ENCODE measurements around the gene ABCA3.
"Not testable (repeated sequence)": the region's sequence is repeated elsewhere in the genome, so short reads cannot be mapped to it uniquely, and the experiment has no call there.

ABCA3 gene

DNA sequence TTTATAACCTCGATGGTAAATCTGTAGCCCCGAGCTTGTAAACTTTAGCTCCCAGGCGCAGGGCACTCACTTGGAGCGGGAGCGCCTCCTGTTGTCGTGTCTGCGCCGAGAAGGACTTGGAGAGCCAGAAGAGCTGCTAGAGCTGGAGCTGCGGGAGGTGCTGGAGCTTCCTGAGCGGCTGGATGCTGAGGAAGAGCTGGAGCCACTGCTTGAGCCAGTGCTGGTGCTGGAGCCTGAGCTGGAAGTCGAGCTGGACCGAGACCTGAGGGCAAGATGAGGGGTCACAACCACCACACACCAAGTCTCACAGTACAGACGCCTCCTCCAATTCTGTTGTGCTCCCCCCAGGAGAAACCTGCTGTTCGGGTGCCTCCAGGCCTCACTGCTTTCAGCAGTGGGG lies 77.5 kb downstream of the ABCA3 start:
- in situ Hi-C loops (cut with MboI; ENCODE audit: low sequenced_read_pairs) = not testable (repeated sequence)

DNA sequence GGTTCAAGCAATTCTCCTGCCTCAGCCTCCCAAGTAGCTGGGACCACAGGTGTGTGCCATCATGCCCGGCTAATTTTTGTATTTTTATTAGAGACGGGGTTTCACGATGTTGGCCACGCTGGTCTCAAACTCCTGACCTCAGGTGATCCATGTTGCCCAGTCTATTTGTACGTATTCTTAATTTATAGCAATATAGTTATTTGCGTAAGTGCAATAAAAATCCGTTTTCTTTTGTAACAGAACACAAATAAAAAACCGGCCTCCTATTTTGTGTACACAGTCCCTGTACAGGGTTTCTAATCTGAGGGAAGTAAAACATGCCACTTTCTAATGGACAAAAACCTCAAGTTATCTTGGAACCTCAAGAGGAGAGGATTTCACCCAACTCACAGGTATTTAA lies 80.3 kb downstream of the ABCA3 start:
- in situ Hi-C loops (cut with MboI; ENCODE audit: low sequenced_read_pairs) = no loop called here

DNA sequence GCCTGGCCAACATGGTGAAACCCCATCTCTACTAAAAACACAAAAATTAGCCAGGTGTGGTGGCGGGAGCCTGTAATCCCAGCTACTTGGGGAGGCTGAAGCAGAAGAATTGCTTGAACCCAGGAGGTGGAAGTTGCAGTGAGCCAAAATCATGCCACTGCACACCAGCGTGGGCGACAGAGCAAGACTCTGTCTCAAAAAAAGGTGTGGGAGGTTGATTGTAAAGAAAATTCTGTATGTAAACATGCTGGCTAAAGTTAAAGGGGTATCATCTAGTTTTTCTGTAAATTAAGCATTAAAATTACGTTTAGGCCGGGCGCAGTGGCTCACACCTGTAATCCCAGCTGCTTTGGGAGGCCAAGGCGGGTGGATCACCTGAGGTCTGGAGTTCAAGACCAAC lies 82.0 kb downstream of the ABCA3 start:
- in situ Hi-C loops (cut with MboI; ENCODE audit: low sequenced_read_pairs) = not testable (repeated sequence)

DNA sequence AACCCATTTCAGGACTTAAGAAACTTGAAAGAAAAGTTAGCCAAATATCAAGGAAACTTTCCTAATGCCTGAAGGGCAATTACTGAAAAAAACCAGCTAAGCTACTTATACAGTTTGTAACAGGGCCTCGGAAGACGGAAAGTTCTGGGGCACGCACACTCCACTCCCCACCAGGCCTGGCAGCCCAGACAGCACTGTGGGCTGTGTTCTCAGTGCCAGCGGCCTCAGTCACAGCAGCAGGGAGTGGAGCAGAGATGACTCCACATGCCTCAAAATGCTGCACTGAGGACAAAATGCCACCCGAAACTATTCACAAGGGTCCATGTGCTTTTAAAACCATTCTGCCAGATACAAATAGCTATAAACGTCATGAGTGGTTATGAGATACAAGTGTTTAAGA lies 82.8 kb downstream of the ABCA3 start:
- in situ Hi-C loops (cut with MboI; ENCODE audit: low sequenced_read_pairs) = no loop called here

DNA sequence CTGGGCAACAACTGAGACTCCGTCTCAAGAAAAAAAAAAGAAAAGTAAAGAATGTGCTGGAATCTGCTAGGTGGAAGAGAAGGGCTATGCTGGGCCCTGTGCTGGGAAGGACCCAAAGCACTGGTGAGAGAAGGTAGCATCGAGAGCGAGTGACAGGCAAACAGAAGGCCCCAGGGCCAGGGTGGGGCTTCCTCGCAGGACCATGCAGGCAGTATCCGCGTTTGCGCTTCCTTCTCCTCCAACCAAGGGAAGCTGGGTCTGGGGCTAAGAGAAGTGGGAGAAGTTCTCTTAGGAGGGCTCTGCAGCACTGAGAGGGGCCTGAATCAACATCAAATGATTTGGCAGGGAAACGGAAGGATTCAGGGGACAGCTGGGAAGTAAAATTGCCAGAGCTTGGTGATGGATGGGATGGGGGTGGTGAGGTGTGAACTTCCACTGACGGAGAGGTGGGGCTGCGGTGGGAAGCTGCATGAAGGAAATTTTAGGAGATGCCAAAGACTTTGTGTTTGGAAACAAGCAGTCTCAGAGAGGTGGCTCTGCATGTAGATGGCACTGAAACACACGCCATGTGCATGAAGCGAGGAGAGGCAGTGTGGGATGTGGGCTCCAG lies 83.9 kb downstream of the ABCA3 start:
- in situ Hi-C loops (cut with MboI; ENCODE audit: low sequenced_read_pairs) = no loop called here

DNA sequence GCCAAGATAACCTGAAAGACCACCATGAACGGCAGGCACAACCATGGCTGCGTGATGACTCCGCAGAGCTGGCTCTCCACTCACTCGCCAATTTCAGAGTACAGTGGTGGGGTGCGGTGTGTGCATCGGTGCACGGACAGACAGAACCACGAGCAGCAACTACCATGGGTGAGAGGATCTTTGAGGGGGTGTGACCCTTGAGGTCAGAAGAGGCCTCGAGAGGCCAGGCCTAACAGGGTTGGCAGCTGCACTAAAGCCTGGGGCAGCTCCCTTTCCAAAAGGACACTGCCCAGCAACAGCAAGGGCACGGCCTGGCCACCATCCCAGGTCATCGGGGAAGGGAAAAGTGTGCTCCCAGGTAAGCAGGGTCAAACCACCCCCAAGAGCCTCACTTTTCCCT lies 87.2 kb downstream of the ABCA3 start:
- in situ Hi-C loops (cut with MboI; ENCODE audit: low sequenced_read_pairs) = no loop called here

DNA sequence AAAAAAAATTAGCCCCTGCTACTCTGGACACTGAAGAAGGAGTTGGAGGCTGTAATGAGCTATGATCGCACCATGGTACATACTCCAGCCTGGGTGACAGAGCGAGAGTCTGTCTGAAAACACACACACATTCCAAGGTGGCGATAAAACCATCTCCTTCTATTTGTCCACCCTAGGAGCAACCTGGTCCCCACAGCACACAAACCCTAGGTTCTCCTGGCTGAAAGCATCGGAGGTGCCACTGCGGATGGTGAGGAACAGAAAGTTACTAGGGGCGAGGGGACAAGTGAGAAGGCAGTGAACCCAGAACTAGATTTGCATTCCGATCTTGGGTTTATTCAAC lies 87.8 kb downstream of the ABCA3 start:
- in situ Hi-C loops (cut with MboI; ENCODE audit: low sequenced_read_pairs) = no loop called here

DNA sequence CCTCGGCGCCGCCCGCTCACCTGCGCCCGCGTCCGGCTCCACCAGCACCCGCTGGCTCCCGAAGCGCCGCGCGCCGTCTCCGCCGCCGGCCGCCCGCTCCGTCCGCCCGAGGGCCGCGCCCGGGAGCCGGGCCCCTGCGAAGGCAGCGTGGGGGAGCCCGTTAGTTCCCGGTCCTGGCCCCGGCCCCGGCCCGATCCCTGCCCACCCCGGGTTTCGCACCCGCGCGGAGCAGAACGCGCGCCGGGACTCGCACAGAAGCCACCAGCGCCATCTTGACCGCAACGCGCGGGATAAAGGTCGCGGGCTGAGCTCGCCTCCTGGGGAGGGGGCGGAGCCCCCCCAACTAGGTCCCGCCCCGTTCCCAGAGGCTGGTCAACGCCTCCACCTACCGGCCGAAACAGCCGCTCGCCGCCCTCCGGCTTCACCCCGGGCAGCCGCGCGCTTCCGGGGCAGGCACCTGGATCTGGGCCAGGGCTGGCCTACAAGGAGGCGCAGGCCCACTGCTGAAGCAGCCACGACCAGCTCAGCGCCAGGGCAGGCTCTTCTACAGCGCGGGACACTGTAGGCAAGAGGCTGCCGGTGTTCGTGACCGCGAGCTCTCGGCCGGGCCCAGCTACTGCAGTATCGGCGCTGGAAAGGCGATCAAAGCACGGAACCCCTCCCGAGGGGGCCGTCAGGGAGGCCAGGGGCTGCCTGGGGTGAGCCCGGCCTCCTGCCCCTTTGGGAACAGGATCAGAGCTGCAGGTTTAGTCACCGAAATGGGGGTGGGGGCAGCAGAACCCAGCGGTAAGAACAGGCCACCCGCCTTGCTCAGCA lies 89.0 kb downstream of the ABCA3 start, which contains the start of gene ECI1:
TSS of gene ECI1 (minus strand) at position 292 of the 816 bp plus-strand sequence. CDS start at position 271, 21 bp downstream.
- in situ Hi-C loops (cut with MboI; ENCODE audit: low sequenced_read_pairs) = no loop called here

DNA sequence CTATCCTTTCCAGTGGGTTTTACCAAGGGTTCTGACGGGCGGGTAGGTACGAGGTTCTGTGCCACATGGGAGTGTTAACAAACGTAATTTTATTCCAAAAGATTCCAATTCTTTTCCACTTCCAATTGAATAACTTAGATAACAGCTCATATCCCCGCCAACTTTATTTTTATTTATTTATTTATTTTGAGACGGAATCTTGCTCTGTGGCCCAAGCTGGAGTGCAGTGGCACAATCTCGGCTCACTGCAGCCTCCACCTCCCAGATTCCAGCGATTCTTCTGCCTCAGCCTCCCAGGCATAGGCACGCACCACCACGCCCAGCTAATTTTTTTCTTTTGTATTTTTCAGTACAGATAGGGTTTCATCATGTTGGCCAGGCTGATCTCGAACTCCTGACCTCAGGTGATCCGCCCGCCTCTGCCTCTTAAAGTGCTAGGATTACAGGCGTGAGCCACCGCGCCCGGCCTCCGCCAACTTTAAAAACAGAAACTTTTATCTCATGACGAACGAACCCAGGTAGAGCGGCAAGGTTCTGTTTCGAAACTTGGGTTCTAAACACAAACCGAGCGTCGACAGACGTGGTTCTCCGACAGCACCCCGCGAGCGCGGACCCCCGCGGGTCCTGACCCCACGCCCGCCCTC lies 89.8 kb downstream of the ABCA3 start:
- in situ Hi-C loops (cut with MboI; ENCODE audit: low sequenced_read_pairs) = no loop called here

DNA sequence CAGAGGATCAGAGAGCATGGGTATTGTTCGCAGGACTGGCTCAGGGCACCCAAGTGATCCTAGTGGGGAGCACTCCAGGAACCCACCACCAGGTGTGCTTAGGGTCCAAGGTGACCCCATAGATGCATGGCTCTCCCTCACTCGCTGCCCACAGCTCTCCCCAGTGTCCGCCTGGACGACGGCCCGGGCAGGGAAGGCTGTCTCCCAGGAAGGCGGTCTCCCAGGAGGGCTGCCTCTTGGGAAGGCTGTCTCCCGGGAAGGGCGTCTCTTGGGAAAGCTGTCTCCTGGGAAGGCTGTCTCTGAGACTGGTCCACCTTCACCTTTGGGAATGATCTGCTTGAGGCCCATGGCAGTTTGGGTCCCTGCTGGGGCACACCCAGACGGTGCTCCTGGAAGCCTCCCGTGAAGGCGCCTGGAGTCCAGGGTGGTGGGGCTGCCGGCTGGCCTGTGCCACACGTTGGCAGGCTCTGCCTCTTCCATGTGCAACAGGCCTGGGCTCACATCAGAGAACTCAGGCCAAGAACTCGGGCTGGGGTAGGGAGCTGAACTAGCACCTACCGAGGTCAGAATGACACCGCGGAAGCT lies 94.1 kb downstream of the ABCA3 start:
- in situ Hi-C loops (cut with MboI; ENCODE audit: low sequenced_read_pairs) = no loop called here

DNA sequence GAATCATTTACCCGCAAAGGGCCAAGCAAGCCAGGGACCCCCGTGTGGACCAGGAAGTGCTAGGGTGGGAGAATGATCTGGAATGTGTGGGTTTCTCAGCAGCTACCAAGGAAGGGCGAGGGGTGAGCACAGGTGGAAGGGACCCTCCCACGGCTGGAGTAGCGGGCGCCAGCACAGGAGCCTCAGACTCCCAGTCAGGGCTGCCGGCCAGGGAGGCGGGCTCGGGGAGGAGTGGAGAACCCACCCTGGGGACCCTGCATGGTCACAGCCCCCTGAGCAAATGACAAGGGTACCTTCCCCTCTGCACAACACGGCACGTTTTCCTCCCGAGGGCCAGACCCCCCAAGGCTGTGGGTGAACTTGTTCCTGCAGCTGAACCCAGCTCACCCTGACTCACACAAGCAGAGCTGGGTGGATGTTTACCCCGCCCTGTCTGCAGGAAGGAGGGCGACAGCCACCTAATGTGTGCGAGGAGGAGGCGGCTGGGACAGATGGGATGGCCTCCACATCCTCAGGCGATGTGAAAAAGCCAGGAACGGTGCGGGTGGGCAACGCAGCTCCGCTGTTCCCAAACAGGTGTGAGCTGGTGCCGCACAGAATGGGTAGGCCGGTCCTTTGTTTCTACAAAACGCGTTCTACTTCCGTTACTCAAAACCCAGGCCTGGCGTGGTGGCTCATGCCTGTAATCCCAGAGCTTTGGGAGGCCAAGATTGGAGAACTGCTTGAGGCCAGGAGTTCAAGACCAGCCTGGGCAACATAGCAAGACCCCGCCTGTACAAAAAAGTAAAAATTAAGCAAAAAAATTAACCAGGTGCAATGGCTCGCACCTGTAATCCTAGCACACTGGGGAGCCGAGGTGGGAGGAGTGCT lies 95.4 kb downstream of the ABCA3 start:
- in situ Hi-C loops (cut with MboI; ENCODE audit: low sequenced_read_pairs) = no loop called here

DNA sequence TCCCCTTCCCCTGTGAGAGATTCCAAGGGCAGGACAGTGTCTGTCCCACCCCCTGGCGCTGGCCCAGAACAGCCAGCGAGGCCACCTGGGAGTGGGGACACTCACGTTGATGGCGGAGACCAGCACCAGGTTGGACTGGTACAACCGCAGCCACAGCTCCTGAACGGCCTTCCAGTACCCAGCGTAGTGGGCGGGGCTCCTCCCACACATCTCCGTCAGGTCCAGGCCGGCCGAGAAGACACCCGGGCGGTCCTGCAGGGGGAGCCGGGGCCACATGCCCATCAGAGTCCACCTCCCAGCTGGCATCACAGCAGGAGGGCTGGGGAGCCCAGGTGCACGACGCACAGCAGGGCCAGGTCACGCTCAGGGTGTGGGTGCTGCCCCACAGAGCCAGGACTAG lies 96.2 kb downstream of the ABCA3 start:
- in situ Hi-C loops (cut with MboI; ENCODE audit: low sequenced_read_pairs) = no loop called here

DNA sequence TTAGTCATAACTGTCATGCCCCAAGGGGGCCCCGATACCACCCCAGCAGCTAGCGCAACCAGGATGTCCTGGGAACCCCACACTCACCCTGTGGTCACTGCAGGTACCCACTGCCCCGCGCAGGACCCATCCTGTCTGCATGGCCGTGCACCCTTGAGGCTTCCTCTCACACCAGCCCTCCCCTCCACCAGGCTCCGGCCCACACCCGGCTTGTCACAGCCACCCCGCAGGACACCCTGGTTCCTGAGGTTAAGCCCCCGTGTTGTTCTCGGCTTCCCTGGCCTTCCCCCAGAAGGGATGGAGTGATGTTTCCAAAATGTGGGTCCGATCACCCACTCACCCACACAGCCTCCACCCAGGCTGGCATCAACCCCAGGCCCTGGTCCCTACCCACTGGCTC lies 96.7 kb downstream of the ABCA3 start:
- in situ Hi-C loops (cut with MboI; ENCODE audit: low sequenced_read_pairs) = no loop called here

DNA sequence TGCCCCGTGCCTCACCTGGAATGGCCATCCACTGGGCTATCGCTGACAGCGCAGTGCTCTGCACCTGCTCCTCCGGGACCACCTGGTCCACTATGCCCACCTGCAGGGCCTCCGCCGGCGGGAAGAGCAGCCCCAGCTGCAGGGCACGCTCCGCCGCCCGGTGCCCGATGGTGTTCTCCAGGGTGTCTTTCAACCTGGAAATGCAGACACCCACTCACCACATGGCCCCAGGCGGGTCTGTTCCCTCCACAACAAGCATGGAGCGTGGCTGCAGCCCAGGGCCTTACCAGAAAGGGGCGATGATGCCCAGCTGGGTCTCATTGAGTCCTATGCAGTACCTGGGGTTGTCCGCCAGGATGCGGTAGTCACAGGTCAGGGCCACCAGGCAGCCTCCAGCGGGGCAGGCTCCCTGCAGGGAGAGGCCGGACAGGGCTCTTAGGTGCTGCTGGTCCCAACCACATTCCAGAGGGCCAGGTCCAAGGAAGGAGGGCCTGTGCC lies 97.4 kb downstream of the ABCA3 start:
- in situ Hi-C loops (cut with MboI; ENCODE audit: low sequenced_read_pairs) = no loop called here

DNA sequence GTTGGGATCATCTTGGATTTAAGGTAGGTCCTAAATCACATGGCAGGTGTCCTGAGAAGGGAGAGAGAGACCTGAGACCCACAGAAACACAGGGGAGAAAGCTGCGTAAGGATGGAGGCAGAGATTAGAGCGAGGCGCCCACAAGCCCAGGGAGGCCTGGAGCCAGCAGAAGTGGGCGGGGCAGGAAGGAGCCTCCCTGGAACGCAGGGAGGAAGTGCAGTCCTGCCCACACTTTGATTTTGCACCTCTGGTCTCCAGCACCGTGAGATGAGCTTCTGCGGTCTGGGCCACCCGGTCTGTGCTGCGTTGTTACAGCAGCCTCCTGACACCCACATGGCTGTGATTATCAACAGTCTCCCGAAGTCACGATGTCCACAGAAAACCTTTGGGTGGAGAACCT lies 97.9 kb downstream of the ABCA3 start:
- in situ Hi-C loops (cut with MboI; ENCODE audit: low sequenced_read_pairs) = no loop called here

DNA sequence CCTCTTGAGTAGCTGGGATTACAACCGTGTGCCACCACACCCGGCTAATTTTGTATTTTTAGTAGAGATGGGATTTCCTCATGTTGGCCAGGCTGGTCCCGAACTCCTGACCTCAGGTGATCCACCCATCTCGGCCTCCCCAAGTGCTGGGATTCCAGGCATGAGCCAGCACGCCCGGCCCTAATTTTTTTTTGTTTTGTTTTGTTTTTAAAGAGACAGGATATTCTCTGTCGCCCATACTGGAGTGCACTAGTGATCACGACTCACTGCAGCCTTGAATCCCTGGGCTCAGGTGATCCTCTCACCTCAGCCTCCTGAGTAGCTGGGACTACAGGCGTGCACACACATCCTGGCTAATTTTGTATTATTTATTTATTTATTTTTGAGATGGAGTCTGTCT lies 100.2 kb downstream of the ABCA3 start:
- in situ Hi-C loops (cut with MboI; ENCODE audit: low sequenced_read_pairs) = not testable (repeated sequence)

DNA sequence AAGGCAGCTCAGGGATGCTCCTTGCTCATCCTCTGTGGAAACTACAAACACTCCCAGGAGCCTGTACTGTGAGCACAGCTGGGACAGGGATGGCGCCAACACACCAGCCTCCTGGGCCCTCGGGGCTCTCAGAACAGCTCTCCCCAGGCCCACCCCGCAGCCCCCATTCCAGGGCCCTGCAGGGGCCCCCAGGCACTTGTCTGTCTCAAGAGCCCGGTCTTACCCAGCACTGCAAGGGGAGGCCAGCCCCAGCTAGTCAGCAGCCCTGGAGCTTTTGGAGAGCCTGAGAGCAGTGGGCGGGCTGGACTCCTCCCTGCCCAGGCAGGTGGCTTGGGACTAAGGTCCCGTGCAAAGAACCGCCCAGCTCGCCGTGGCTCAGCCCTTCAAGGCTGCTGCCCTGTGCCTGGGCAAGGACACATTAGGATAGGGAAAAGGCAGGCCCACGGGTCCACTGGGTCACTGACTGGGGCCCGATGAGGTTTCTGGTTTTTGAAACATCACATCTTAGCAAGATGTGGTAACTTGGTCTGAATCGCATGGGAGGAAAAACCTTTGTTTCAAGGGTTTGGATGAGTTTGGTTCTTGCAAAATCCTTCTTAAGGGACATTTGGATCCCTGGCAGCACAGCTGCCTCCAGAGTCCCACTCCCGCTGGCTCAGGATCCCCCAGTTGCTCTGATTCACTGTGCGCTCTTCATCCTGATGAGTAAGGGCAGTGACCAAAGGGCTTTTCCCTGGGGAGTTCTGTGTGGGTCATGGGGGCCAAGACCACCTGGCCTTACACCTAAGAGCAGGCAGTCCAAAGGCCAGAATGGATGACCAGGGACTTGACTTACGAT lies 101.5 kb downstream of the ABCA3 start:
- in situ Hi-C loops (cut with MboI; ENCODE audit: low sequenced_read_pairs) = no loop called here

DNA sequence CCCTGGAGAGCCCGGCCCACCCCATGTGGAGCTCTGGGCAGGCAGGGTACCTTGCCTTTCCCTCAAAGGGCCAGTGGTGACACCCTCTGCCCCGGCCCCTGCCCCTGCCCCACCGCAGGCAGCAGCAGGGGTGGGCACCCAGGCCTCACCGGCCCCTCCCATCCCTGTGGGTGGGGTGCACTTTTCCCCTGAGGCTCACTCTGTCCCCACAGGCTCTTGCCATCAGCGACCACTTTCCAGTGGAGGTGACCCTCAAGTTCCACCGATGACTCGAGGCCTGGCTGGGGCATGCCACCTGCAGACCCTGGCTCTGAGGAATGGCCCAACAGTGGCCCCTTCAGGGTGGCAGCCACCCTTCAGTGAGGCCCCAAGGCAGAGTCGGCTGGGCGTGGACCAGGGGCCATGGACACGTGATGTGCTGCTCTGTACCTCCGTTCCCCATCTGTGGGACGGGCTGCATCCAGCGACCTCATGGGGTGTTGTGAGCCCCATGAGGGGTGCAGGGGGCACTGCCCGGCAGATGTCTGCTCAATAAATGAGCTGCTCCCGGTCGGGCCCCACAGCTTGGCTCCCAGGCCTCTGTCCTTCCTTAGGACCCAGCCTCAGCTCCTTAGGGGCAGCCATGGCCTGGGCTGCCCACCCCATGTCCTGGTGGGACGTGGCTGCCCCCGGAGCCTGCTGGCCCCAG lies 102.2 kb downstream of the ABCA3 start:
- in situ Hi-C loops (cut with MboI; ENCODE audit: low sequenced_read_pairs) = no loop called here

DNA sequence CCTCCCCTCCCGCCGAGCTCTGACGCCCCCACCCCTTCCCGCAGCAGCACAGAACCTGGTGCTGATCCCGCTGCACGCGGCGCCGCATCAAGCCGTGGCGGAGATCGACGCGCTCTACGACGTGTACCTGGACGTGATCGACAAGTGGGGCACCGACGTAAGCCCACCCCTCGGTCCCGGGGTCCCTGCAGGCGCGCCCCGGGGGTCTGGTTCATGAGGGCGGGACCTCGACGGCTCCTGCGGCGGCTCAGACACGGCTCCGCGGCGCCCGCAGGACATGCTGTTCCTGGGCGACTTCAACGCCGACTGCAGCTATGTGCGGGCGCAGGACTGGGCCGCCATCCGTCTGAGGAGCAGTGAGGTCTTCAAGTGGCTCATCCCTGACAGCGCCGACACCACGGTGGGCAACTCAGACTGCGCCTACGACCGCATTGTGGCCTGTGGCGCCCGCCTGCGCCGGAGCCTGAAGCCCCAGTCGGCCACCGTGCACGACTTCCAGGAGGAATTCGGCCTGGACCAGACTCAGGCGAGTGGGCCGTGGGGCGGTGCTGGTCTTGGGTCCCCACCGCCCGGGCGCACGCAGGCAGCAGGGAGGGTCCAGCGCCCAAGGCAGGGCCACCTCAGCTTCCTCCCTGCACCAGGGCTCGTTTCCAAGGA lies 102.9 kb downstream of the ABCA3 start:
- in situ Hi-C loops (cut with MboI; ENCODE audit: low sequenced_read_pairs) = no loop called here

All from hTERT RPE-1 (cell line).